RWPE1 (cell line): ENCODE data around the gene HMG20A.
"Not testable (repeated sequence)": the region's sequence is repeated elsewhere in the genome, so short reads cannot be mapped to it uniquely, and the experiment has no call there.

ENCODE experiments used
- CTCF ChIA-PET: fragments of 350-600 bp; sonication (Branson Sonifier 250); formaldehyde crosslinking; extraction: SDS; loops from one replicate; lab custom pipeline; 2021; lab: Yijun Ruan, JAX
- POLR2A ChIA-PET: fragments of 400-600 bp; formaldehyde crosslinking; extraction: SDS; loops from one replicate; lab custom pipeline; 2020; ENCODE audit warnings: antibody characterized with exemption; ENCODE audit not compliant: low non-redundant PET; lab: Yijun Ruan, JAX
- DNase-seq: peaks from one replicate; pipeline ENCODE4 v3.0.0; 2012; ENCODE audit warnings: low spot score
- H3K27ac ChIP-seq: fragments of 450-650 bp; 2 replicates; pipeline ENCODE4 v1.5.1; 2017
- CTCF ChIP-seq: fragments of 450-650 bp; conservative IDR thresholded peaks from 2 replicates; pipeline ENCODE4 v1.5.1; 2017; ENCODE audit warnings: low read depth, mild to moderate bottlenecking

HMG20A gene

DNA sequence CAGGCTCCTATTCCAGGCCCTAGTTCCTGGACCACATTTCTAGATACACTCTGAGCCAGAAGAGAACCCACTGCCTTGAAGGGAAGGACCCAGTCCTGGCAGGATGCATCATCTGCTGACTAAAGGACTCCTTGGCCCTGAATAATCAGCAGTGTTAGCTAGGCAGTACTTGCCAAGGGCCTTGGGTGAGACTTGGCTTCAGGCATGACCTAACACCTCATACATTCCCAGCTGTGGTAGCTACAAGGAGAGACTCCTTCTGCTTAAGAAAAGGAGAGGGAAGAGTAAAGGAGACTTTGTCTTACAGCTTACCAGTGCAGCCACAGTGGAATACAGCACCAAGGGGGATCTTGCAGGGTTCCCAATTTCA, 27.2 kb upstream of the HMG20A start:
- CTCF ChIA-PET, result no interaction called here
- DNase-seq, result no peak
- no peak for TF ChIP-seq CTCF
- H3K27ac ChIP-seq, result no peak overlapping the region
- POLR2A ChIA-PET, result no interaction called here

DNA sequence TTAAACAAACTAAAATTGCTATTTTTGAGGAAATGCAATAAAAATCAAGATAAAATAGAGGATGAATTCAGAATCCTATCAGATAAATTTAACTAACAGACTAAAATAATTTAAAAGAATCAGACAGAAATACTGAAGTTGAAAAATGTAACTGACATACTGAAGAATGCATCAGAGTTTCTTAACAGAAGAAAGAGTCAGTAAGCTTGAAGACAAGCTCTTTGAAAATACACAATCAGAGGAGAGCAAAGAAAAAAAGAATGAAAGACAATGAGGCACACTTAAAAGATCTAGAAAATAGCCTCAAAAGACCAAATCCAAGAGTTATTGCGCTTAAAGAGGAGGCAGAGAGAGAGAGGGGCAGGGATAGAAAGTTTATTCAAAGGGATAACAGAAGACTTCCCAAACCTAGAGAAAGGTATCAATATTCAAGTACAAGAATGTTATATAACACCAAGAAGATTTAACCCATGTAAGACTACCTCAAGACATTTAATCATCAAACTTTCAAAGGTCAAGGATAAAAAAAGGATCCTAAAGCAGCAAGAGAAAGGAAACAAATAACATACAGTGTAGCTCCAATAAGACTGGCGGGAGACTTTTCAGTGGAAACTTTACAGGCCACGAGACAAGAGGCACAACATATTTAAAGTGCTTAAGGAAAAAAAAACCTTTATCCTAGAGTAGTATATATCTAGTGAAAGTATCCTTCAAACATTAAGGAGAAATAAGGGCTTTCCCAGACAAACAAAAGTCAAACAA, 25.5 kb upstream of the HMG20A start:
- TF ChIP-seq CTCF, result no peak
- H3K27ac ChIP-seq, result no peak overlapping the region
- POLR2A ChIA-PET, result no interaction called here
- DNase-seq, result no peak
- CTCF ChIA-PET, result interaction anchor here (0.6 kb wide), 1 partner anchor 215 kb away, joined by 3 read pairs; no protein-coding TSS in a partner anchor

DNA sequence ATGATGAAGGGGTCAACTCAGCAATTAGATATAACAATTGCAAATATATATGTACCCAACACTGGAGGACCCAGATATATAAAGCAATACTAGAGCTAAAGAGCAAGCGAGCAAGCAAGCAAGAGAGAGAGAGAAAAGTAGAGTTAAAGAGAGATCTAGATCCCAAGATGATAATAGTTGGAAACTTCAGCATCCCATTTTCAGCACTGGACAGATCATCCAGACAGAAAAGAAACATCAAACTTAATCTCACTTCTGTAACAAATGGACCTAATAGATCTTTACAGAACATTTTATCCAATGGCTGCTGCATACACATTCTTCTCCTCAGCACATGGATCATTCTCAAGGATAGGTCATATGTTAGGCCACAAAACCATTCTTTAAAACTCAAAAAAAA, 24.0 kb upstream of the HMG20A start:
- ChIA-PET POLR2A (no interaction called here), CTCF (no interaction called here)
- no peak for DNase-seq
- TF ChIP-seq CTCF, result no peak
- no peak overlapping the region for H3K27ac ChIP-seq

DNA sequence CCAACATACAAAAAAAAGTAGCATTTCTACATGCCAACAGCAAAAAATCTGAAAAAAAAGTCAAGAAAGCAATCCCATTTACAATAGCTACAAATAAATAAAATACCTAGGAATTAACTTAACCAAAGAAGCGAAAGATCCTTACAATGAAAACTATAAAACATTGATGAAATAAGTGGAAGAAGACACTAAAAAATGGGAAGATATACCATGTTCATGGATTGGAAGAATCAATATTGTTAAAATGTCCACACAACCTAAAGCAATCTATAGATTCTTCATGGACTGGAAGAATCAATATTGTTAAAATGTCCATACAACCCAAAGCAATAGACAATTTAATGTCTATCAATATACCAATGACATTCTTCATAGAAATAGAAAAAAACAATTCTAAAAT, 21.8 kb upstream of the HMG20A start:
- no peak for TF ChIP-seq CTCF
- H3K27ac ChIP-seq, result no peak overlapping the region
- DNase-seq, result no peak
- POLR2A ChIA-PET, result no interaction called here
- CTCF ChIA-PET, result interaction anchor here (0.7 kb wide), 2 partner anchors 23 to 28 kb away, joined by 3 to 5 read pairs; no protein-coding TSS in a partner anchor

DNA sequence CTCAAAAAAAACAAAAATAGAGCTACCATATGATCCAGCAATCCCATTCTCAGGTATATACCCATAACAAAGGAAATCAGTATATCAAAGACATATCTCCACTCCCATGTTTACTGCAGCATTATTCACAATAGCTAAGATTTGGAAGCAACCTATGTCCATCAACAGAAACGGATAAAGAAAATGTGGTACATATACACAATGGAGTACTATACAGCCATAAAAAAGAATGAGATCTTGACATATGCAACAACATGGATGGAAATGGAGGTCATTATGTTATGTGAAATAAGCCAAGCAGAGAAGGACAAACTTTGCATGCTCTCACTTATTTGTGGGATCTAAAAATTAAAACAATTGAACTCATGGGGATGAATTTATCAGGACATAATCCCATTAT, 20.4 kb upstream of the HMG20A start:
- CTCF ChIA-PET, result no interaction called here
- TF ChIP-seq CTCF, result no peak
- POLR2A ChIA-PET, result no interaction called here
- no peak for DNase-seq
- H3K27ac ChIP-seq, result no peak overlapping the region

GRCh38 chr15:77402740-77403379, 17.8 kb upstream of the HMG20A start:
- ChIA-PET POLR2A (no interaction called here), CTCF (no interaction called here)
- DNase-seq, result no peak
- no peak overlapping the region for H3K27ac ChIP-seq
- TF ChIP-seq CTCF, result no peak

- DNase-seq, H3K27ac ChIP-seq, POLR2A ChIA-PET: not testable (repeated sequence)
- CTCF ChIA-PET, result interaction anchor here (1.3 kb wide), 1 partner anchor 13 kb away, joined by 3 read pairs; no protein-coding TSS in a partner anchor
Observed at GRCh38 chr15:77406173-77406759, 14.4 kb upstream of the HMG20A start.
